Measurements from ENCODE around the gene DCUN1D1.

DCUN1D1 gene

DNA sequence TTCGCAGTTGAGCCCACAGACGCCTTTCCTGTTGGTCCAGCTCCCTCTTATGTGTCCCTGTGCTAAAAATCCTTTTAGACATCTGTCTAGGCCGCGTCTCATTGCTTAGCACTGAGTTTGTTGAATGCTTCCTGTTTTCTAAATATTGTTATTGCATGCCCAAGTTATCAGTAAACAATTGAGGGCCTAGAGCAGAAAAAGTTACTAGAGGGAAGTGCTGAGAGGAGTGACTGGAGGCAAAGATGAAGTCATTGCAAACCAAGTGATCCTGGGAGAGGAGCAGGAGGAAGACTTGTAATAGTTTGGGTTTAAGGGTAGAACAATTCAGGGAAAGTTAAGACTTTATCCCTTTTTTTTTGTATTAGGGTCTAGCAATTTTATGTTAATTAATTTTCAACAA, 88.1 kb downstream of the DCUN1D1 start:
- no peak for DNase-seq (ENCODE audit: low spot score)

DNA sequence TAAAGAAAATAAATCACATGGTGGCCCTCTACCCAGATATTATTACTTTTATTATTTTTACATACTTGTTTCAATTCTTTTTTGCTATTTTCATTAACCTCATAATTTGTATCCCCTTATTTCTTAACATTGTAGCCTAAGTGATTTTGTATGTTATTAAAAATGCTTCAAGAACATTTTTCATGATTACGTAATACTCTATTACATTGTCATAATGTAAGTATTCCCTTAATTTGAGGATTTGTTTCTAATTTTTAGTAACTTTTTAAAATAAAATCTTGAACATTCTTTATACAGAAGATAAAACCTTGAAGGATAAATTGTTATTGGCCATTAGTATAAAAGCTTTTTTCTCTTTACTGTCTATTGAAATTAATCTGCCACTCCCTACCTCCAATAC, 89.0 kb downstream of the DCUN1D1 start:
- DNase-seq (ENCODE audit: low spot score): no peak

DNA sequence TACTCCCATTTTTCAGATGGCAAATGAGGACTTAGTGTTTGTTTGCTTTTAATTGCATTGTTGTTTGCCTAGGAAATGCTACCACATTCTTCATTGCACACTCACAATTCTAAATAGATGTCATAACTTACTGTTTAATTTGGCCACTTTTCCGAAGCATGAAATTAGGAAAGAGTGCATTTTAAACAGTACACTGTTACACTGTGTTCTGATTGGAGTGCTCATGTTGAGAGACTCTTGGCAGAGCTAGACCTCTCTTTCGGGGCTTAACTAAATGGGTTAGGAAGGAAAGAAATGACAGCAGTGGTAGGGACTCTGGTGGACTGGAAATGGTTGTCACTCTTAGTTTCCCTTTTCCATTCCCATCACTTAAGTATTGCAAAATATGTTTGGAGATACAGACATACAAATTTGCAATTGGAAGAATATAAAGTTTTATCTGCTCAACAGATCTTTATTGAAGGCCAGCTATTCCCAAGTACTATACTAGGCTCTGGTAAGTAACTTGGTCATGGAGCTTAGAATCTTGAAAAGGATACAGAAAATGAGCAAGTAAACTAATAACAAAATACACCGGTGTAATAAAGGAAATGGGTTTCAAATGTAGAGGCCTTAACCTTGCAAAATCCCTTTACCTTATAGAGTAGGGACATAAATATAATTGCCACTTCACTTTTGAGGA, 90.2 kb downstream of the DCUN1D1 start:
- DNase-seq (ENCODE audit: low spot score): no peak
